Activated naive CD8-positive, alpha-beta T cell (primary cell): ENCODE results near the gene ABHD10.
"Not testable (repeated sequence)": the region's sequence is repeated elsewhere in the genome, so short reads cannot be mapped to it uniquely, and the experiment has no call there.

ENCODE experiments used
- H3K27ac Mint-ChIP-seq: one replicate; pipeline ENCODE4 v1.8.0; 2021; ENCODE audit warnings: mixed read lengths
- H3K27me3 Mint-ChIP-seq: one replicate; pipeline ENCODE4 v1.8.0; 2021; ENCODE audit warnings: mixed read lengths
- H3K36me3 Mint-ChIP-seq: one replicate; pipeline ENCODE4 v1.8.0; 2021; ENCODE audit warnings: mixed read lengths
- H3K4me1 Mint-ChIP-seq: one replicate; pipeline ENCODE4 v1.8.0; 2021; ENCODE audit warnings: low read depth, mixed read lengths
- H3K4me3 Mint-ChIP-seq: one replicate; pipeline ENCODE4 v1.8.0; 2021; ENCODE audit warnings: mild to moderate bottlenecking, mixed read lengths
- H3K9me3 Mint-ChIP-seq: one replicate; pipeline ENCODE4 v1.8.0; 2021; ENCODE audit warnings: low read depth, mixed read lengths

ABHD10 gene

GRCh38 chr3:112019716-112020115 is 40.9 kb downstream of the ABHD10 start:
- Mint-ChIP-seq H3K27ac (no peak overlapping the region), H3K4me3 (no peak overlapping the region), H3K27me3 (no peaks in the 10 kb centered on the region), H3K4me1 (peaks cover 9% of the 10 kb centered on the region), H3K9me3 (peaks cover 7% of the 10 kb centered on the region), H3K36me3 (peaks cover 9% of the 10 kb centered on the region)

GRCh38 chr3:112020674-112021085 is 41.9 kb downstream of the ABHD10 start:
- H3K27ac Mint-ChIP-seq: no peak overlapping the region
- H3K4me1 Mint-ChIP-seq: peaks cover 9% of the 10 kb centered on the region
- H3K36me3 Mint-ChIP-seq: peaks cover 9% of the 10 kb centered on the region
- H3K27me3 Mint-ChIP-seq: no peaks in the 10 kb centered on the region
- no peak overlapping the region for H3K4me3 Mint-ChIP-seq
- H3K9me3 Mint-ChIP-seq: peaks cover 7% of the 10 kb centered on the region

- Mint-ChIP-seq H3K4me1 (no peaks in the 10 kb centered on the region), H3K27ac (no peak overlapping the region), H3K36me3 (peaks cover under 1% of the 10 kb centered on the region), H3K9me3 (no peaks in the 10 kb centered on the region), H3K4me3 (no peak overlapping the region), H3K27me3 (no peaks in the 10 kb centered on the region)
Measured at GRCh38 chr3:112027142-112027541, 48.3 kb downstream of the ABHD10 start.

GRCh38 chr3:112027826-112028225 is 49.0 kb downstream of the ABHD10 start:
- Mint-ChIP-seq H3K36me3 (no peaks in the 10 kb centered on the region), H3K9me3 (no peaks in the 10 kb centered on the region), H3K4me1 (no peaks in the 10 kb centered on the region), H3K27ac (no peak overlapping the region), H3K27me3 (no peaks in the 10 kb centered on the region), H3K4me3 (no peak overlapping the region)

- Mint-ChIP-seq H3K9me3 (no peaks in the 10 kb centered on the region), H3K27me3 (no peaks in the 10 kb centered on the region), H3K4me1 (no peaks in the 10 kb centered on the region), H3K36me3 (no peaks in the 10 kb centered on the region), H3K27ac (no peak overlapping the region), H3K4me3 (no peak overlapping the region)
Measured at GRCh38 chr3:112030901-112031300, 52.1 kb downstream of the ABHD10 start.

- Mint-ChIP-seq H3K27ac (no peak overlapping the region), H3K36me3 (no peaks in the 10 kb centered on the region), H3K4me3 (no peak overlapping the region), H3K9me3 (no peaks in the 10 kb centered on the region), H3K4me1 (no peaks in the 10 kb centered on the region), H3K27me3 (no peaks in the 10 kb centered on the region)
Measured at GRCh38 chr3:112032098-112032731, 53.4 kb downstream of the ABHD10 start.

GRCh38 chr3:112034436-112034835 is 55.6 kb downstream of the ABHD10 start, which contains the start of gene TMPRSS7:
TMPRSS7 (plus strand) TSS chr3:112034736; CDS start chr3:112034846, 110 bp downstream.
- Mint-ChIP-seq H3K4me1 (no peaks in the 10 kb centered on the region), H3K27ac (no peak within 1 kb of the TSS), H3K27me3 (no peaks in the 10 kb centered on the region)

GRCh38 chr3:112035241-112035640 is 56.4 kb downstream of the ABHD10 start:
- no peaks in the 10 kb centered on the region for H3K4me1 Mint-ChIP-seq
- H3K36me3 Mint-ChIP-seq: no peaks in the 10 kb centered on the region
- no peak overlapping the region for H3K27ac Mint-ChIP-seq
- no peaks in the 10 kb centered on the region for H3K9me3 Mint-ChIP-seq
- H3K27me3 Mint-ChIP-seq: no peaks in the 10 kb centered on the region
- H3K4me3 Mint-ChIP-seq: no peak overlapping the region

More at GRCh38 chr3:112034436-112034835, 55.6 kb downstream of the ABHD10 start, which contains the start of gene TMPRSS7:
- Mint-ChIP-seq H3K36me3 (no peaks in the 10 kb centered on the region), H3K4me3 (no peak within 1 kb of the TSS), H3K9me3 (no peaks in the 10 kb centered on the region)

- not testable (repeated sequence) for H3K9me3 Mint-ChIP-seq, H3K36me3 Mint-ChIP-seq, H3K27me3 Mint-ChIP-seq, H3K27ac Mint-ChIP-seq, H3K4me3 Mint-ChIP-seq, H3K4me1 Mint-ChIP-seq
Measured at GRCh38 chr3:112037194-112037593, 58.4 kb downstream of the ABHD10 start.

GRCh38 chr3:112038863-112039262 is 60.0 kb downstream of the ABHD10 start:
- Mint-ChIP-seq H3K9me3 (no peaks in the 10 kb centered on the region), H3K27ac (no peak overlapping the region), H3K4me3 (no peak overlapping the region), H3K36me3 (no peaks in the 10 kb centered on the region), H3K27me3 (no peaks in the 10 kb centered on the region), H3K4me1 (no peaks in the 10 kb centered on the region)

GRCh38 chr3:112041321-112041720 is 62.5 kb downstream of the ABHD10 start:
- no peak overlapping the region for H3K27ac Mint-ChIP-seq

GRCh38 chr3:112042842-112043280 is 64.0 kb downstream of the ABHD10 start:
- no peaks in the 10 kb centered on the region for H3K27me3 Mint-ChIP-seq
- no peaks in the 10 kb centered on the region for H3K4me1 Mint-ChIP-seq
- no peaks in the 10 kb centered on the region for H3K36me3 Mint-ChIP-seq

More at GRCh38 chr3:112041321-112041720, 62.5 kb downstream of the ABHD10 start:
- no peaks in the 10 kb centered on the region for H3K4me1 Mint-ChIP-seq
- no peak overlapping the region for H3K4me3 Mint-ChIP-seq
- no peaks in the 10 kb centered on the region for H3K36me3 Mint-ChIP-seq
- no peaks in the 10 kb centered on the region for H3K27me3 Mint-ChIP-seq
- no peaks in the 10 kb centered on the region for H3K9me3 Mint-ChIP-seq

More at GRCh38 chr3:112042842-112043280, 64.0 kb downstream of the ABHD10 start:
- Mint-ChIP-seq H3K4me3 (no peak overlapping the region), H3K9me3 (no peaks in the 10 kb centered on the region), H3K27ac (no peak overlapping the region)
